MM.1S (cell line): ENCODE measurements around the gene MAD1L1.

Experiments
- CTCF ChIP-seq: fragments of 300-600 bp; sonication (generic); IDR thresholded peaks from 2 replicates; pipeline ENCODE4 v1.5.1; 2016; ENCODE audit warnings: antibody characterized with exemption, low read length, mixed read lengths
- EZH2 ChIP-seq: fragments of 300-600 bp; sonication (generic); optimal IDR thresholded peaks from 2 replicates; pipeline ENCODE3; 2017; ENCODE audit warnings: low read depth, mild to moderate bottlenecking, antibody characterized with exemption, low read length, mixed read lengths

DNA sequence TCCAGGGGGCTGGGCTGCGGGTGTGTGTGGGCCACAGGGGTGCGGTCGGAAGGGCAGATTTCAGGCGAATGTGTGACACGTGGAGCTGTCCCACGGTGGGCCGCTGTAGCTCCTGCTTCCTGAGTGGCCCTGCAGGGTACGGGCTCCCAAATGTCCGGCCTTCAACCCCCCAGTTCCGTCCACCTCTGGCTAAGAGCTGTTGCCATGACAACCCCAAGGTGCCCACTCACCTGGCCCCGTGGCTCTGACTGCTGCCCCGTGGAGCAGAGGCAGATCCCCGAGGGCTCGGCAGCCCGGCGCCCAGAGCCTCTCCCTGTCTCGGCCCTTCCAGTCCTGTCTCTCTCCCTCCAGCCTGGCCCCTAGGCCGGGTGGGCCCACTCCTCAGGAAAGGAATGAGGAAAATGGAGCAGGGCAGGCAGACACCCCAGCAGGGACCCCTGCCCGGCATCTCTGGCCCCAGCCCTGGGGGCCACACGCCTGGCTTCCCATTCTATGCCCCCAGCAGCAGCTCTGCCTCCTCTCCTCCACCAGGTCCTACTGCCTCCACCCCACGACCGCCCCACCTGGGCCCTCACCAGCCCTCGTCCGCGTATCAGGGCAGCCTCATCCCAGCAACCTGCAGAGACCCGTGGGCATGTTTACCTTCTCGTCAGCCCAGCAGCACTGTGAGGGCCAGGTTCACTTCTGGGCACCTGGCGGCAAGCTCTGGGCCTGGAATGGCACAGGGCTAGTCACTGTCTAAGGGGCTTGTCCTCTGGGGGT lies 347.1 kb downstream of the MAD1L1 start:
- TF ChIP-seq CTCF (no peak), EZH2 (no peak)
